K562 (cell line): ENCODE data around the gene DNAH1. TPM values are rescaled to one million over a fixed set of nuclear protein-coding genes. Genes with fewer than 3 reads are reported as not detected.
A peak's percentile ranks its signal among the peaks of the same experiment; 100 is the strongest.

Experiments
- ATAC-seq: fragments of 200-7000 bp; cut with Tn5 transposase; 3 replicates; pipeline ENCODE4 v1.9.1; 2020; ENCODE audit warnings: moderate library complexity
- BruUV-seq: library from RNA; stranded (reverse); fragments of 400-500 nt; replicated peaks from 2 replicates; lab custom pipeline; 2021; lab: Mats Ljungman, UMichigan
- CTCF ChIA-PET: fragments of 300-600 bp; formaldehyde crosslinking; extraction: SDS; loops from one replicate; lab custom pipeline; 2021; ENCODE audit warnings: low intra/inter-chr PET ratio; lab: Yijun Ruan, JAX
- POLR2A ChIA-PET: fragments of 300-600, 350-650 bp; sonication (Branson Sonifier 250); formaldehyde crosslinking; extraction: SDS; loops from one replicate; lab custom pipeline; 2021; ENCODE audit warnings: antibody characterized with exemption, inconsistent platforms; lab: Yijun Ruan, JAX
- DNase-seq, 4 experiments: peaks; one replicate each; pipeline versions ENCODE4 v3.0.0 to v3.0.0-alpha.2; 2011 to 2018; ENCODE audit warnings: low spot score in 3 of 4, mixed read lengths in 3 of 4; ENCODE audit errors: extremely low read depth in 1 of 4
- FAIRE-seq: peaks from 2 replicates; lab custom pipeline; 2011; peaks lifted over from hg19 to GRCh38; lab: Jason Lieb, UNC
- H2AFZ ChIP-seq: 2 replicates; pipeline ENCODE4 v1.6.0; 2011; ENCODE audit warnings: low read depth, low read length, control low read depth, inconsistent platforms
- H3K27ac ChIP-seq: fragments of 200-600 bp; 3 replicates; pipeline ENCODE4 v1.8.0; 2011; ENCODE audit warnings: low read depth, mild to moderate bottlenecking, control low read depth, inconsistent platforms, low read length, moderate library complexity, mixed read lengths; ENCODE audit errors: extremely low read depth
- H3K27me3 ChIP-seq, 2 experiments: fragments of 300-600 bp in 1 of 2; 2 replicates in 1 of 2; 3 replicates in 1 of 2; pipeline versions ENCODE4 v1.6.0 to v1.8.0; 2011; ENCODE audit warnings: inconsistent platforms in 2 of 2, low read length in 2 of 2, mild to moderate bottlenecking in 1 of 2, mixed read lengths in 1 of 2, moderate library complexity in 1 of 2; ENCODE audit not compliant: control insufficient read depth in 2 of 2, insufficient read depth in 2 of 2
- H3K36me3 ChIP-seq: fragments of 300-600 bp; 3 replicates; pipeline ENCODE4 v1.8.0; 2011; ENCODE audit warnings: mild to moderate bottlenecking, low read length, inconsistent platforms; ENCODE audit not compliant: control insufficient read depth, insufficient read depth
- H3K4me1 ChIP-seq, 2 experiments: fragments of 200-600 bp in 1 of 2; replicated peaks in 1 of 2; 2 replicates in 1 of 2; 3 replicates in 1 of 2; pipeline versions ENCODE4 v1.5.1 to v1.8.0; 2011; ENCODE audit warnings: inconsistent platforms in 2 of 2, low read length in 2 of 2, mild to moderate bottlenecking in 1 of 2, mixed read lengths in 1 of 2, moderate library complexity in 1 of 2; ENCODE audit not compliant: control insufficient read depth in 2 of 2, insufficient read depth in 2 of 2
- H3K4me2 ChIP-seq: 2 replicates; pipeline ENCODE4 v1.6.1; 2011; ENCODE audit warnings: low read length, control low read depth, inconsistent platforms, mixed read lengths; ENCODE audit not compliant: insufficient read depth
- H3K4me3 ChIP-seq: fragments of 200-600 bp; sonication (generic), shearing (Covaris generic); 2 replicates; pipeline ENCODE4 v1.5.1; 2016; ENCODE audit warnings: control low read depth, inconsistent platforms
- H3K79me2 ChIP-seq: fragments of 200-600 bp; 3 replicates; pipeline ENCODE4 v1.8.0; 2011; ENCODE audit warnings: low read length, inconsistent platforms; ENCODE audit not compliant: control insufficient read depth, insufficient read depth
- H3K9ac ChIP-seq, 2 experiments: 2 replicates each; pipeline versions ENCODE4 v1.6.0 to v1.6.1; 2011; ENCODE audit warnings: low read depth in 2 of 2, low read length in 2 of 2, control low read depth in 1 of 2, inconsistent platforms in 1 of 2, mild to moderate bottlenecking in 1 of 2, mixed read lengths in 1 of 2; ENCODE audit not compliant: insufficient read depth in 1 of 2
- H3K9me1 ChIP-seq: one replicate; pipeline ENCODE4 v1.6.0; 2011; ENCODE audit warnings: inconsistent platforms, mild to moderate bottlenecking, low read length, moderate library complexity; ENCODE audit not compliant: control insufficient read depth, insufficient read depth
- H3K9me3 ChIP-seq: replicated peaks from 2 replicates; pipeline ENCODE4 v1.5.1; 2011; ENCODE audit warnings: low read depth, low read length, inconsistent platforms; ENCODE audit not compliant: control insufficient read depth, insufficient read depth
- H4K20me1 ChIP-seq: replicated peaks from 2 replicates; pipeline ENCODE4 v1.6.1; 2011; ENCODE audit warnings: low read length, inconsistent platforms, mixed read lengths; ENCODE audit not compliant: control insufficient read depth, insufficient read depth
- CHCHD3 ChIP-seq: fragments of 250-450 bp; sonication (Bioruptor Pico); IDR thresholded peaks from 2 replicates; pipeline ENCODE4 v2.1.2; 2022; ENCODE audit warnings: mild to moderate bottlenecking
- CREB3 ChIP-seq: fragments of 450-650 bp; conservative IDR thresholded peaks from 2 replicates; pipeline ENCODE4 v1.6.1; 2016; ENCODE audit warnings: missing genetic modification characterization, low read depth, mild to moderate bottlenecking, missing compliant biosample characterization, moderate library complexity
- NCOA6 ChIP-seq: fragments of 450-650 bp; IDR thresholded peaks from 2 replicates; pipeline ENCODE4 v1.6.1; 2017; ENCODE audit warnings: mild to moderate bottlenecking
- POLR2G ChIP-seq: fragments of 200-400 bp; formaldehyde crosslinking; IDR thresholded peaks from 2 replicates; pipeline ENCODE4 v1.6.1; 2017; ENCODE audit warnings: low read depth, mild to moderate bottlenecking, antibody characterized with exemption, low read length, moderate library complexity
- ZNF239 ChIP-seq: fragments of 250-450 bp; sonication (Bioruptor Pico); IDR thresholded peaks from 2 replicates; pipeline ENCODE4 v1.4.0; 2020; ENCODE audit warnings: mild to moderate bottlenecking
- ZNF77 ChIP-seq: fragments of 250-450 bp; sonication (Bioruptor Pico); IDR thresholded peaks from 2 replicates; pipeline ENCODE4 v1.5.0; 2020
- WGBS: fragments of 100-300 bp; shearing (Covaris generic); methylation state at CpG from one replicate; pipeline ENCODE4 v1.1.6; 2016; ENCODE audit warnings: low coverage, mixed read lengths; ENCODE audit not compliant: insufficient coverage; ENCODE audit errors: missing lambda C conversion rate; 5-methylcytosine and 5-hydroxymethylcytosine counted together
- in situ Hi-C: fragments of 300-500 bp; cut with MboI; formaldehyde crosslinking; loops from 4 replicates; pipeline ENCODE4 v1.15.0; 2018; ENCODE audit warnings: inconsistent platforms, mixed read lengths
- intact Hi-C: fragments of 100-400 bp; cut with micrococcal nuclease; formaldehyde crosslinking; loops from 2 replicates; pipeline ENCODE4 v1.14.2; 2022
- polyA plus RNA-seq, 8 experiments: library from polyadenylated mRNA; depleted of rRNA in 4 of 8; stranded (reverse) in 5 of 8; unstranded in 3 of 8; fragments of >200 nt; fragmentation: Nextera tagmentation in 2 of 8; fragmentation: Illumina TruSeq in 1 of 8; extraction: Ambion mirVana in 2 of 8; extraction: Trizol in 1 of 8; gene quantifications; 2 replicates each; pipeline versions ENCODE4 v1.2.1 to v1.2.3, GENCODE V29; 2011 to 2014; ENCODE audit warnings: inconsistent platforms in 1 of 8, missing spikeins in 1 of 8
- total RNA-seq, 7 experiments: library from RNA; depleted of rRNA in 6 of 7; stranded (reverse); fragments of >200 nt in 6 of 7; fragmentation: Illumina TruSeq in 2 of 7; extraction: Trizol in 2 of 7; gene quantifications; 2 replicates each; pipeline versions ENCODE4 v1.2.1 to v1.2.3, GENCODE V29; 2011 to 2021; ENCODE audit warnings: low replicate concordance in 1 of 7

DNAH1 gene
- total and polyA plus RNA-seq, 9 of the 15 experiments (the other 6 are each of a cell fraction or from before 2014, with no cell fraction given), result 0.04 to 0.84 (median 0.50) TPM

GRCh38 chr3:52357151-52358080 is 41.3 kb downstream of the DNAH1 start:
- no peaks in the 10 kb centered on the region for H3K9me1 ChIP-seq
- H4K20me1 ChIP-seq, result no peaks in the 10 kb centered on the region
- no peak overlapping the region for H2AFZ ChIP-seq
- no peaks in the 10 kb centered on the region for H3K36me3 ChIP-seq
- no peak for DNase-seq
- no peaks in the 10 kb centered on the region for H3K9me3 ChIP-seq
- no peak overlapping the region for H3K27ac ChIP-seq
- no peak overlapping the region for H3K4me2 ChIP-seq
- intact Hi-C loops, result no loop called here
- no peak for FAIRE-seq
- TF ChIP-seq ZNF77 (no peak), POLR2G (no peak), CHCHD3 (CRISPR knock-in tag) (no peak), ZNF239 (CRISPR knock-in tag) (peak; percentile 80), CREB3 (no peak), NCOA6 (no peak)
- CTCF ChIA-PET, result no interaction called here
- peaks cover 0 to 3% of the 10 kb centered on the region in 2 experiments; a peak in 1 of 5 replicates for H3K4me1 ChIP-seq
- H3K27me3 ChIP-seq, result no peaks in the 10 kb centered on the region; a peak in 1 of 5 replicates
- 53% methylated on average over 26 of the region's 27 CpGs for WGBS
- in situ Hi-C loops, result no loop called here
- H3K79me2 ChIP-seq, result no peaks in the 10 kb centered on the region
- no peak for ATAC-seq
- no TSS peak for BruUV-seq
- POLR2A ChIA-PET, result interaction anchor here (1.3 kb wide), 1 partner anchor 15 kb away, joined by 3 read pairs; no protein-coding TSS in a partner anchor
- H3K9ac ChIP-seq, result no peak overlapping the region
- H3K4me3 ChIP-seq, result no peak overlapping the region
